SK-N-SH (cell line): ENCODE results near the gene RPA3. TPM values are rescaled to one million over a fixed set of nuclear protein-coding genes. Genes with fewer than 3 reads are reported as not detected.

Experiments used
- CTCF ChIA-PET: fragments of 300-600, 350-600 bp; formaldehyde crosslinking; extraction: SDS; loops from one replicate; lab custom pipeline; 2021; lab: Yijun Ruan, JAX
- POLR2A ChIA-PET: fragments of 350-600 bp; sonication (Branson Sonifier 250); formaldehyde crosslinking; extraction: SDS; loops from one replicate; lab custom pipeline; 2020; ENCODE audit warnings: antibody characterized with exemption, inconsistent platforms; lab: Yijun Ruan, JAX
- DNase-seq: peaks from one replicate; pipeline ENCODE4 v3.0.0; 2012
- H2AFZ ChIP-seq: fragments of 200-600 bp; sonication (generic); 2 replicates; pipeline ENCODE4 v1.8.1; 2016; ENCODE audit warnings: antibody characterized with exemption, mild to moderate bottlenecking, low read depth
- H3F3A ChIP-seq: fragments of 200-600 bp; sonication (generic); replicated peaks from 2 replicates; pipeline ENCODE3; 2016; ENCODE audit warnings: antibody characterized with exemption, mild to moderate bottlenecking; ENCODE audit not compliant: insufficient read depth
- H3K27ac ChIP-seq, 2 experiments: fragments of 200-500 bp in 1 of 2; fragments of 200-600 bp in 1 of 2; sonication (Bioruptor generic) in 1 of 2; sonication (generic), shearing (Covaris generic) in 1 of 2; 2 replicates each; pipeline versions ENCODE4 v1.5.1 to v1.6.1; 2014 to 2016; ENCODE audit warnings: low read depth in 2 of 2, inconsistent platforms in 1 of 2, low read length in 1 of 2, mild to moderate bottlenecking in 1 of 2, mixed read lengths in 1 of 2
- H3K27me3 ChIP-seq: fragments of 200-600 bp; sonication (generic), shearing (Covaris generic); 2 replicates; pipeline ENCODE4 v1.6.1; 2016; ENCODE audit warnings: mixed run types; ENCODE audit not compliant: insufficient read depth
- H3K36me3 ChIP-seq, 2 experiments: fragments of 200-500 bp in 1 of 2; fragments of 200-600 bp in 1 of 2; sonication (Bioruptor generic) in 1 of 2; sonication (generic) in 1 of 2; replicated peaks in 1 of 2; 2 replicates each; pipeline versions ENCODE3 to v1.5.1; 2014 to 2016; ENCODE audit warnings: low read length in 1 of 2, mild to moderate bottlenecking in 1 of 2; ENCODE audit not compliant: insufficient read depth in 2 of 2, control insufficient read depth in 1 of 2
- H3K4me1 ChIP-seq, 2 experiments: fragments of 200-500 bp in 1 of 2; fragments of 200-600 bp in 1 of 2; sonication (Bioruptor generic) in 1 of 2; sonication (generic), shearing (Covaris generic) in 1 of 2; 2 replicates each; pipeline versions ENCODE4 v1.5.1 to v1.6.1; 2014 to 2016; ENCODE audit warnings: low read depth in 1 of 2, low read length in 1 of 2, mixed run types in 1 of 2; ENCODE audit not compliant: insufficient read depth in 2 of 2, control insufficient read depth in 1 of 2
- H3K4me2 ChIP-seq: fragments of 200-600 bp; sonication (generic), shearing (Covaris generic); 2 replicates; pipeline ENCODE4 v1.6.1; 2017; ENCODE audit warnings: mixed run types
- H3K4me3 ChIP-seq, 2 experiments: fragments of 200-500 bp in 1 of 2; fragments of 200-600 bp in 1 of 2; sonication (Bioruptor generic) in 1 of 2; sonication (generic), shearing (Covaris generic) in 1 of 2; 2 replicates each; pipeline versions ENCODE4 v1.5.1 to v1.8.1; 2014 to 2016; ENCODE audit warnings: low read depth in 2 of 2, inconsistent platforms in 1 of 2, low read length in 1 of 2, mild to moderate bottlenecking in 1 of 2, mixed read lengths in 1 of 2, moderate library complexity in 1 of 2
- H3K79me2 ChIP-seq: fragments of 200-600 bp; sonication (generic); 2 replicates; pipeline ENCODE4 v1.8.1; 2017; ENCODE audit warnings: mild to moderate bottlenecking; ENCODE audit not compliant: insufficient read depth
- H3K9ac ChIP-seq: fragments of 200-600 bp; sonication (generic); 2 replicates; pipeline ENCODE4 v1.6.1; 2017; ENCODE audit warnings: mixed run types
- H3K9me2 ChIP-seq: fragments of 200-600 bp; sonication (generic); 2 replicates; pipeline ENCODE4 v1.6.1; 2017; ENCODE audit warnings: mixed run types
- H3K9me3 ChIP-seq: fragments of 200-600 bp; sonication (generic); 2 replicates; pipeline ENCODE4 v1.6.1; 2017; ENCODE audit warnings: mixed run types, mild to moderate bottlenecking, moderate library complexity
- H4K20me1 ChIP-seq: fragments of 200-600 bp; sonication (generic); 2 replicates; pipeline ENCODE4 v1.6.1; 2017; ENCODE audit warnings: mild to moderate bottlenecking, mixed run types; ENCODE audit not compliant: insufficient read depth
- CHD2 ChIP-seq: fragments of 150-350 bp; IDR thresholded peaks from 2 replicates; pipeline ENCODE4 v1.6.1; 2018; ENCODE audit warnings: low read length; ENCODE audit not compliant: partially characterized antibody
- EZH2phosphoT487 ChIP-seq: fragments of 200-600 bp; sonication (generic); IDR thresholded peaks from 2 replicates; pipeline ENCODE4 v1.6.1; 2017; ENCODE audit warnings: low read depth, mixed run types, mild to moderate bottlenecking, antibody characterized with exemption, moderate library complexity, borderline replicate concordance
- FOSL2 ChIP-seq: IDR thresholded peaks from 2 replicates; pipeline ENCODE4 v1.4.0; 2012; ENCODE audit warnings: low read depth, mild to moderate bottlenecking, moderate library complexity, borderline replicate concordance
- FOXJ3 ChIP-seq: sonication (generic); formaldehyde crosslinking; IDR thresholded peaks from 2 replicates; pipeline ENCODE4 v1.5.1; 2020; ENCODE audit warnings: mild to moderate bottlenecking, missing genetic modification reagents
- GABPA ChIP-seq: IDR thresholded peaks from 2 replicates; pipeline ENCODE4 v1.4.0; 2012; ENCODE audit warnings: low read depth, mild to moderate bottlenecking
- IRF3 ChIP-seq: fragments of 150-350 bp; IDR thresholded peaks from 2 replicates; pipeline ENCODE4 v1.6.1; 2016; ENCODE audit warnings: mild to moderate bottlenecking, low read depth, low read length
- JUND ChIP-seq: IDR thresholded peaks from 2 replicates; pipeline ENCODE4 v1.4.0; 2012
- MEF2A ChIP-seq: IDR thresholded peaks from 2 replicates; pipeline ENCODE4 v1.4.0; 2012; ENCODE audit warnings: low read depth, borderline replicate concordance
- MXI1 ChIP-seq: IDR thresholded peaks from 2 replicates; pipeline ENCODE4 v1.6.1; 2012; ENCODE audit warnings: mild to moderate bottlenecking, low read depth, low read length, improper control_type of control experiment
- NFIC ChIP-seq: IDR thresholded peaks from 2 replicates; pipeline ENCODE4 v1.4.0; 2012; ENCODE audit warnings: borderline replicate concordance
- POLR2AphosphoS5 ChIP-seq: IDR thresholded peaks from 2 replicates; pipeline ENCODE4 v1.6.1; 2012; ENCODE audit warnings: low read depth, low read length
- SMC3 ChIP-seq: IDR thresholded peaks from 2 replicates; pipeline ENCODE4 v1.6.1; 2012; ENCODE audit warnings: low read depth, low read length, improper control_type of control experiment
- TAF1 ChIP-seq: IDR thresholded peaks from 2 replicates; pipeline ENCODE4 v1.6.1; 2012; ENCODE audit warnings: low read depth, mild to moderate bottlenecking, low read length, moderate library complexity, borderline replicate concordance
- ZBTB33 ChIP-seq: IDR thresholded peaks from 2 replicates; pipeline ENCODE4 v1.4.0; 2012; ENCODE audit warnings: low read depth, borderline replicate concordance
- WGBS: methylation state at CpG from one replicate; pipeline ENCODE4 v1.1.6; 2017; ENCODE audit warnings: low lambda C conversion rate; 5-methylcytosine and 5-hydroxymethylcytosine counted together
- polyA plus RNA-seq, 3 experiments: library from polyadenylated mRNA; depleted of rRNA; stranded (reverse); fragments of >200 nt; gene quantifications; 2 replicates each; pipeline ENCODE4 v1.2.3, GENCODE V29; 2012

The RPA3 gene
- polyA plus RNA-seq, 1 of the 3 experiments (the other 2 are of a cell fraction), result 39.0 TPM

GRCh38 chr7:7640221-7641128 lies 77.9 kb downstream of the RPA3 start, which contains the start of gene UMAD1 (continued):
- TF ChIP-seq ZBTB33, result peak; percentile 93
- TF ChIP-seq GABPA, result peak; percentile 90
- TF ChIP-seq CHD2, result peak; percentile 97
- peak; percentile 90 for TF ChIP-seq MXI1
- no peak for TF ChIP-seq MEF2A
- no peak for TF ChIP-seq SMC3
- TF ChIP-seq JUND, result no peak
- peak; percentile 8; the same call in 1 of the 2 replicates for TF ChIP-seq FOSL2
- TF ChIP-seq NFIC, result 0 out of 2 replicates have a peak, but pooled peaks have one; percentile 33
- no peak for TF ChIP-seq EZH2phosphoT487
- TF ChIP-seq TAF1, result peak; percentile 92
- TF ChIP-seq IRF3, result no peak
- no peak for TF ChIP-seq FOXJ3 (CRISPR knock-in tag)

- Histone ChIP-seq H3K9ac (peak overlapping the region; percentile 65), H3K4me1 (peaks cover 0 to 21% of the 10 kb centered on the region in 2 experiments; a peak in 2 of 4 replicates), H4K20me1 (no peaks in the 10 kb centered on the region), H3K9me3 (no peaks in the 10 kb centered on the region), H3K4me3 (peak overlapping the region; percentile 79 to 85), H3K36me3 (peaks cover 12 to 21% of the 10 kb centered on the region in 2 experiments), H3K9me2 (no peaks in the 10 kb centered on the region), H3K79me2 (peaks cover 41% of the 10 kb centered on the region), H2AFZ (peak overlapping the region; percentile 87), H3F3A (no peaks in the 10 kb centered on the region), H3K4me2 (peak overlapping the region; percentile 72), H3K27me3 (no peaks in the 10 kb centered on the region), H3K27ac (peak overlapping the region; percentile 61 to 88)
- no peak for TF ChIP-seq POLR2AphosphoS5
- no peak for TF ChIP-seq ZBTB33
- ChIA-PET POLR2A (interaction anchor here (0.7 to 2.7 kb wide), 9 partner anchors 8 to 656 kb away, joined by 3 to 25 read pairs (median 6); partner anchors contain the start of gene GLCCI1), CTCF (interaction anchor here (1.5 to 4.3 kb wide), 7 partner anchors 11 to 656 kb away, joined by 3 to 23 read pairs (median 7); no protein-coding TSS in a partner anchor)
- no peak for DNase-seq
- WGBS, result 2% methylated on average over 19 of the region's 19 CpGs
Measured at GRCh38 chr7:7639847-7640220, 78.6 kb downstream of the RPA3 start.
